ENCODE measurements around the gene TULP3.

GRCh38 chr12:2884810-2885209 lies 5.9 kb upstream of the TULP3 start:
- TF ChIP-seq CTCF (IDR thresholded peaks at IDR 0.05; ENCODE audit: poor library complexity), result no peak
- no peak for TF ChIP-seq EZH2 (IDR thresholded peaks at IDR 0.05; ENCODE audit: borderline replicate concordance)
- TF ChIP-seq EZH2phosphoT487 (IDR thresholded peaks at IDR 0.05; ENCODE audit: low read depth, severe bottlenecking, unreplicated experiment), result no peak

All from hepatocyte (in vitro differentiated cells).